MG63 (cell line): ENCODE data around the gene MED13L. TPM values are rescaled to one million over a fixed set of nuclear protein-coding genes. Genes with fewer than 3 reads are reported as not detected.

Experiments used
- DNase-seq: peaks from one replicate; pipeline ENCODE4 v3.0.0-alpha.2; 2020
- H3K27me3 ChIP-seq: fragments of 250-450 bp; sonication (Bioruptor Pico); 2 replicates; pipeline ENCODE4 v1.5.1; 2020; ENCODE audit warnings: mild to moderate bottlenecking, moderate library complexity
- H3K36me3 ChIP-seq: fragments of 250-450 bp; sonication (Bioruptor Pico); 2 replicates; pipeline ENCODE4 v1.5.1; 2020; ENCODE audit warnings: mild to moderate bottlenecking, moderate library complexity
- H3K4me3 ChIP-seq: fragments of 250-450 bp; sonication (Bioruptor Pico); 2 replicates; pipeline ENCODE4 v1.5.1; 2020; ENCODE audit warnings: mild to moderate bottlenecking, moderate library complexity
- H3K9me3 ChIP-seq: fragments of 250-450 bp; sonication (Bioruptor Pico); 2 replicates; pipeline ENCODE4 v1.5.1; 2020; ENCODE audit warnings: mild to moderate bottlenecking, moderate library complexity
- total RNA-seq: library from RNA; depleted of rRNA; stranded (reverse); fragments of >200 nt; shearing (Covaris generic); gene quantifications from 2 replicates; pipeline ENCODE4 v1.2.3, GENCODE V29; 2014; ENCODE audit warnings: low replicate concordance

MED13L gene
- total RNA-seq, 1 experiment from 2014 or later, result 16.1 TPM

GRCh38 chr12:116130431-116130830 lies 147.1 kb downstream of the MED13L start:
- Histone ChIP-seq H3K4me3 (no peak overlapping the region), H3K27me3 (no peaks in the 10 kb centered on the region), H3K9me3 (no peaks in the 10 kb centered on the region), H3K36me3 (no peaks in the 10 kb centered on the region)
- DNase-seq, result no peak

GRCh38 chr12:116128779-116129178 lies 148.7 kb downstream of the MED13L start:
- no peaks in the 10 kb centered on the region for H3K27me3 ChIP-seq
- H3K36me3 ChIP-seq, result no peaks in the 10 kb centered on the region
- no peak overlapping the region for H3K4me3 ChIP-seq
- no peak for DNase-seq
- no peaks in the 10 kb centered on the region for H3K9me3 ChIP-seq

GRCh38 chr12:116127859-116128258 lies 149.6 kb downstream of the MED13L start:
- H3K27me3 ChIP-seq, result no peaks in the 10 kb centered on the region
- H3K4me3 ChIP-seq, result no peak overlapping the region
- H3K36me3 ChIP-seq, result no peaks in the 10 kb centered on the region
- DNase-seq, result no peak
- H3K9me3 ChIP-seq, result no peaks in the 10 kb centered on the region

- no peaks in the 10 kb centered on the region for H3K36me3 ChIP-seq
Observed at GRCh38 chr12:116126610-116127009, 150.9 kb downstream of the MED13L start.

GRCh38 chr12:116125956-116126566 lies 151.4 kb downstream of the MED13L start:
- DNase-seq, result peak; percentile 45
- Histone ChIP-seq H3K36me3 (no peaks in the 10 kb centered on the region), H3K27me3 (no peaks in the 10 kb centered on the region)

More at GRCh38 chr12:116126610-116127009, 150.9 kb downstream of the MED13L start:
- Histone ChIP-seq H3K4me3 (no peak overlapping the region), H3K9me3 (no peaks in the 10 kb centered on the region), H3K27me3 (no peaks in the 10 kb centered on the region)
- DNase-seq, result no peak

GRCh38 chr12:116125084-116125483 lies 152.4 kb downstream of the MED13L start:
- no peak for DNase-seq
- no peaks in the 10 kb centered on the region for H3K9me3 ChIP-seq
- H3K27me3 ChIP-seq, result no peaks in the 10 kb centered on the region
- H3K4me3 ChIP-seq, result no peak overlapping the region
- no peaks in the 10 kb centered on the region for H3K36me3 ChIP-seq

More at GRCh38 chr12:116125956-116126566, 151.4 kb downstream of the MED13L start:
- Histone ChIP-seq H3K9me3 (no peaks in the 10 kb centered on the region), H3K4me3 (no peak overlapping the region)

GRCh38 chr12:116123451-116124258 lies 153.8 kb downstream of the MED13L start:
- peak; percentile 81 for DNase-seq
- peak overlapping the region; percentile 27 for H3K4me3 ChIP-seq
- no peaks in the 10 kb centered on the region for H3K9me3 ChIP-seq

GRCh38 chr12:116122628-116123027 lies 154.9 kb downstream of the MED13L start:
- no peak for DNase-seq
- no peaks in the 10 kb centered on the region for H3K27me3 ChIP-seq

More at GRCh38 chr12:116123451-116124258, 153.8 kb downstream of the MED13L start:
- H3K27me3 ChIP-seq, result no peaks in the 10 kb centered on the region
- no peaks in the 10 kb centered on the region for H3K36me3 ChIP-seq

GRCh38 chr12:116121453-116121871 lies 156.0 kb downstream of the MED13L start:
- Histone ChIP-seq H3K4me3 (no peak overlapping the region; the same call in 1 of the 2 replicates), H3K27me3 (no peaks in the 10 kb centered on the region), H3K36me3 (no peaks in the 10 kb centered on the region), H3K9me3 (no peaks in the 10 kb centered on the region)
- no peak for DNase-seq

More at GRCh38 chr12:116122628-116123027, 154.9 kb downstream of the MED13L start:
- H3K36me3 ChIP-seq, result no peaks in the 10 kb centered on the region
- H3K4me3 ChIP-seq, result no peak overlapping the region
- no peaks in the 10 kb centered on the region for H3K9me3 ChIP-seq

- H3K4me3 ChIP-seq, result no peak overlapping the region
- H3K27me3 ChIP-seq, result no peaks in the 10 kb centered on the region
- H3K36me3 ChIP-seq, result no peaks in the 10 kb centered on the region
- H3K9me3 ChIP-seq, result no peaks in the 10 kb centered on the region
- DNase-seq, result no peak
Observed at GRCh38 chr12:116116650-116117424, 160.7 kb downstream of the MED13L start.

GRCh38 chr12:116113398-116114130 lies 163.9 kb downstream of the MED13L start:
- H3K36me3 ChIP-seq, result no peaks in the 10 kb centered on the region
- H3K4me3 ChIP-seq, result no peak overlapping the region
- no peak for DNase-seq
- H3K27me3 ChIP-seq, result no peaks in the 10 kb centered on the region
- no peaks in the 10 kb centered on the region for H3K9me3 ChIP-seq

GRCh38 chr12:116106870-116107269 lies 170.6 kb downstream of the MED13L start:
- Histone ChIP-seq H3K27me3 (no peaks in the 10 kb centered on the region), H3K4me3 (no peak overlapping the region)

GRCh38 chr12:116104167-116104767 lies 173.2 kb downstream of the MED13L start:
- no peak overlapping the region for H3K4me3 ChIP-seq
- no peaks in the 10 kb centered on the region for H3K36me3 ChIP-seq
- H3K27me3 ChIP-seq, result no peaks in the 10 kb centered on the region
- no peaks in the 10 kb centered on the region for H3K9me3 ChIP-seq
- DNase-seq, result no peak

More at GRCh38 chr12:116106870-116107269, 170.6 kb downstream of the MED13L start:
- Histone ChIP-seq H3K9me3 (no peaks in the 10 kb centered on the region), H3K36me3 (no peaks in the 10 kb centered on the region)
- DNase-seq, result no peak

- DNase-seq, result no peak
- H3K36me3 ChIP-seq, result no peaks in the 10 kb centered on the region
- H3K4me3 ChIP-seq, result no peak overlapping the region
- H3K27me3 ChIP-seq, result no peaks in the 10 kb centered on the region
- no peaks in the 10 kb centered on the region for H3K9me3 ChIP-seq
Observed at GRCh38 chr12:116101991-116102390, 175.5 kb downstream of the MED13L start.

- H3K27me3 ChIP-seq, result no peaks in the 10 kb centered on the region
- no peak overlapping the region for H3K4me3 ChIP-seq
- no peaks in the 10 kb centered on the region for H3K36me3 ChIP-seq
- no peak for DNase-seq
- no peaks in the 10 kb centered on the region for H3K9me3 ChIP-seq
Observed at GRCh38 chr12:116099652-116100432, 177.7 kb downstream of the MED13L start.
